Effector memory CD4-positive, alpha-beta T cell (primary cell): Measurements from ENCODE around the gene CEP164.

Experiments used
- DNase-seq, 3 donors: peaks; one replicate each; pipeline ENCODE4 v3.0.0-alpha.2; 2020
- H3K27ac ChIP-seq: 2 replicates; pipeline ENCODE4 v1.7.0; 2013; ENCODE audit warnings: mild to moderate bottlenecking, low read length, moderate library complexity; ENCODE audit not compliant: insufficient read depth, poor library complexity, severe bottlenecking
- H3K27me3 ChIP-seq: replicated peaks from 2 replicates; pipeline ENCODE4 v1.7.0; 2013; ENCODE audit warnings: mild to moderate bottlenecking, low read length; ENCODE audit not compliant: insufficient read depth, control insufficient read depth, poor library complexity, severe bottlenecking
- H3K36me3 ChIP-seq: 2 replicates; pipeline ENCODE4 v1.7.0; 2013; ENCODE audit warnings: mild to moderate bottlenecking, low read length, moderate library complexity; ENCODE audit not compliant: control insufficient read depth, insufficient read depth
- H3K4me1 ChIP-seq: 2 replicates; pipeline ENCODE4 v1.7.0; 2013; ENCODE audit warnings: low read length, mild to moderate bottlenecking; ENCODE audit not compliant: control insufficient read depth, insufficient read depth, poor library complexity, severe bottlenecking
- H3K4me3 ChIP-seq: 2 replicates; pipeline ENCODE4 v1.7.0; 2013; ENCODE audit warnings: low read length, low read depth, mild to moderate bottlenecking; ENCODE audit not compliant: insufficient read depth, poor library complexity, severe bottlenecking
- H3K9me3 ChIP-seq: 2 replicates; pipeline ENCODE4 v1.7.0; 2013; ENCODE audit warnings: mild to moderate bottlenecking, low read length, moderate library complexity; ENCODE audit not compliant: control insufficient read depth

The CEP164 gene

GRCh38 chr11:117417342-117417741, 89.7 kb downstream of the CEP164 start:
- Histone ChIP-seq H3K4me3 (no peak overlapping the region), H3K9me3 (no peaks in the 10 kb centered on the region), H3K36me3 (no peaks in the 10 kb centered on the region), H3K27ac (no peak overlapping the region), H3K4me1 (no peaks in the 10 kb centered on the region), H3K27me3 (no peaks in the 10 kb centered on the region)
- no peak for DNase-seq

GRCh38 chr11:117417856-117418255, 90.2 kb downstream of the CEP164 start:
- H3K27me3 ChIP-seq, result no peaks in the 10 kb centered on the region
- no peak overlapping the region for H3K4me3 ChIP-seq
- no peaks in the 10 kb centered on the region for H3K36me3 ChIP-seq
- DNase-seq, result no peak
- H3K4me1 ChIP-seq, result no peaks in the 10 kb centered on the region
- no peaks in the 10 kb centered on the region for H3K9me3 ChIP-seq
- no peak overlapping the region for H3K27ac ChIP-seq

GRCh38 chr11:117418737-117419481, 91.3 kb downstream of the CEP164 start:
- no peaks in the 10 kb centered on the region for H3K27me3 ChIP-seq
- no peak overlapping the region for H3K27ac ChIP-seq
- H3K4me3 ChIP-seq, result no peak overlapping the region
- no peaks in the 10 kb centered on the region for H3K36me3 ChIP-seq
- no peaks in the 10 kb centered on the region for H3K9me3 ChIP-seq
- DNase-seq, result no peak
- no peaks in the 10 kb centered on the region for H3K4me1 ChIP-seq

- H3K36me3 ChIP-seq, result no peaks in the 10 kb centered on the region
- H3K9me3 ChIP-seq, result no peaks in the 10 kb centered on the region
- no peak overlapping the region for H3K4me3 ChIP-seq
- H3K4me1 ChIP-seq, result no peaks in the 10 kb centered on the region
- no peak for DNase-seq
- H3K27ac ChIP-seq, result no peak overlapping the region
- no peaks in the 10 kb centered on the region for H3K27me3 ChIP-seq
Observed at GRCh38 chr11:117419482-117420142, 92.0 kb downstream of the CEP164 start.

- H3K9me3 ChIP-seq, result no peaks in the 10 kb centered on the region
- H3K4me1 ChIP-seq, result no peaks in the 10 kb centered on the region
- DNase-seq, result no peak
- H3K36me3 ChIP-seq, result no peaks in the 10 kb centered on the region
- H3K4me3 ChIP-seq, result no peak overlapping the region
- H3K27me3 ChIP-seq, result no peaks in the 10 kb centered on the region
- no peak overlapping the region for H3K27ac ChIP-seq
Observed at GRCh38 chr11:117420143-117420485, 92.5 kb downstream of the CEP164 start.

GRCh38 chr11:117420598-117420997, 92.9 kb downstream of the CEP164 start:
- H3K27ac ChIP-seq, result no peak overlapping the region
- no peak overlapping the region for H3K4me3 ChIP-seq
- H3K36me3 ChIP-seq, result no peaks in the 10 kb centered on the region
- no peak for DNase-seq
- no peaks in the 10 kb centered on the region for H3K9me3 ChIP-seq
- H3K27me3 ChIP-seq, result no peaks in the 10 kb centered on the region
- H3K4me1 ChIP-seq, result no peaks in the 10 kb centered on the region

- Histone ChIP-seq H3K4me1 (peaks cover under 1% of the 10 kb centered on the region), H3K9me3 (no peaks in the 10 kb centered on the region), H3K36me3 (no peaks in the 10 kb centered on the region), H3K4me3 (no peak overlapping the region), H3K27ac (no peak overlapping the region), H3K27me3 (no peaks in the 10 kb centered on the region)
- DNase-seq, result no peak
Observed at GRCh38 chr11:117421041-117421440, 93.4 kb downstream of the CEP164 start.

- peaks cover 5% of the 10 kb centered on the region for H3K4me1 ChIP-seq
- H3K27ac ChIP-seq, result no peak overlapping the region
- DNase-seq, result no peak
- H3K27me3 ChIP-seq, result no peaks in the 10 kb centered on the region
- no peaks in the 10 kb centered on the region for H3K9me3 ChIP-seq
- H3K4me3 ChIP-seq, result no peak overlapping the region
- H3K36me3 ChIP-seq, result no peaks in the 10 kb centered on the region
Observed at GRCh38 chr11:117421476-117421875, 93.8 kb downstream of the CEP164 start.

GRCh38 chr11:117423046-117423575, 95.5 kb downstream of the CEP164 start:
- Histone ChIP-seq H3K27ac (no peak overlapping the region), H3K9me3 (no peaks in the 10 kb centered on the region), H3K27me3 (no peaks in the 10 kb centered on the region), H3K4me3 (no peak overlapping the region), H3K4me1 (peaks cover 5% of the 10 kb centered on the region), H3K36me3 (no peaks in the 10 kb centered on the region)
- DNase-seq, result no peak

GRCh38 chr11:117424781-117425180, 97.1 kb downstream of the CEP164 start:
- H3K4me1 ChIP-seq, result peaks cover 5% of the 10 kb centered on the region
- no peak for DNase-seq
- H3K27ac ChIP-seq, result no peak overlapping the region
- no peaks in the 10 kb centered on the region for H3K36me3 ChIP-seq
- H3K9me3 ChIP-seq, result no peaks in the 10 kb centered on the region
- H3K4me3 ChIP-seq, result no peak overlapping the region
- H3K27me3 ChIP-seq, result no peaks in the 10 kb centered on the region
